Measurements from ENCODE around the gene RIPOR2. TPM values are rescaled to one million over a fixed set of nuclear protein-coding genes. Genes with fewer than 3 reads are reported as not detected.

RIPOR2 gene
- total and polyA plus RNA-seq, 2 of the 13 experiments (the other 11 are each of a cell fraction or from before 2014, with no cell fraction given): 0.02 to 0.05 TPM

- Histone ChIP-seq H4K20me1 (ENCODE audit: insufficient read depth, low read length) (no peaks in the 10 kb centered on the region), H3K27ac (ENCODE audit: extremely low read length, insufficient read depth, low read length) (peak overlapping the region; percentile 26), H3K27me3 (ENCODE audit: control insufficient read depth in 1 of 2, insufficient read depth in 2 of 2, low read length in 2 of 2) (no peaks in the 10 kb centered on the region), H2AFZ (ENCODE audit: low read length) (peak overlapping the region; percentile 42), H3K9me3 (ENCODE audit: low read length) (no peaks in the 10 kb centered on the region), H3K79me2 (ENCODE audit: insufficient read depth, low read length) (no peaks in the 10 kb centered on the region), H3K4me3 (replicated peaks in 1 of 3; ENCODE audit: insufficient read depth in 1 of 3, low read depth in 2 of 3, low read length in 3 of 3) (no peak overlapping the region), H3K9ac (ENCODE audit: insufficient read depth, low read depth, low read length) (no peak overlapping the region), H3K36me3 (replicated peaks in 1 of 2; ENCODE audit: control insufficient read depth in 1 of 2, insufficient read depth in 2 of 2, low read length in 2 of 2) (no peaks in the 10 kb centered on the region), H3K4me2 (ENCODE audit: low read depth, low read length) (no peak overlapping the region), H3K4me1 (ENCODE audit: insufficient read depth, low read length) (peaks cover 59% of the 10 kb centered on the region)
- TF ChIP-seq GATA4 (IDR thresholded peaks at IDR 0.05; ENCODE audit: borderline replicate concordance, low read depth) (no peak), FOSL2 (CRISPR knock-in tag; IDR thresholded peaks at IDR 0.05) (peak; percentile 66), ZBTB33 (CRISPR knock-in tag; IDR thresholded peaks at IDR 0.05) (peak; percentile 60; the same call in 1 of the 2 replicates), ARID5B (CRISPR knock-in tag; IDR thresholded peaks at IDR 0.05) (peak; percentile 34; the same call in 1 of the 2 replicates), MAFG (CRISPR knock-in tag; IDR thresholded peaks at IDR 0.05) (no peak)
- DNase-seq (ENCODE audit: low spot score): no peak
- ATAC-seq: no peak
- ChIA-PET CTCF (ENCODE audit: low intra/inter-chr PET ratio, low total read pairs) (no interaction called here), POLR2A (interaction anchor here (1.8 kb wide), 1 partner anchor 101 kb away, joined by 5 read pairs; no protein-coding TSS in a partner anchor)
- intact Hi-C loops (cut with micrococcal nuclease; ENCODE audit: unreplicated experiment) (no loop called here), in situ Hi-C loops (cut with HindIII; ENCODE audit: extremely low pct_ligation_motif_present, low pct_unique_long_range_greater_than_20kb) (no loop called here)
- WGBS (ENCODE audit: low lambda C conversion rate): 86% methylated on average over 6 of the region's 6 CpGs
- no TSS peak for BruUV-seq (replicated peaks)
- no peak for FAIRE-seq
Measured at GRCh38 chr6:24822696-24823095, 113.1 kb downstream of the RIPOR2 start.
